Thymus (tissue), 11 donors: ENCODE data around the gene TELO2. TPM values are rescaled to one million over a fixed set of nuclear protein-coding genes. Genes with fewer than 3 reads are reported as not detected.

Source experiments
- DNase-seq, 9 donors: peaks; one replicate each; pipeline ENCODE4 v3.0.0-alpha.2; 2013; ENCODE audit warnings: low spot score in 9 of 9, low read depth in 6 of 9, missing footprints in 1 of 9
- H3K27ac ChIP-seq, 2 donors: one replicate each; pipeline ENCODE4 v1.5.1; 2013; ENCODE audit warnings: control low read depth in 1 of 2, low read depth in 1 of 2, low read length in 1 of 2, mild to moderate bottlenecking in 1 of 2, moderate library complexity in 1 of 2
- H3K27me3 ChIP-seq, 2 donors: one replicate each; pipeline ENCODE4 v1.5.1; 2013; ENCODE audit warnings: low read length in 1 of 2; ENCODE audit not compliant: control insufficient read depth in 2 of 2, insufficient read depth in 1 of 2
- H3K36me3 ChIP-seq, 2 donors: one replicate each; pipeline ENCODE4 v1.5.1; 2013; ENCODE audit warnings: low read length in 1 of 2, mild to moderate bottlenecking in 1 of 2, moderate library complexity in 1 of 2; ENCODE audit not compliant: control insufficient read depth in 2 of 2, insufficient read depth in 2 of 2
- H3K4me1 ChIP-seq, 2 donors: one replicate each; pipeline ENCODE4 v1.5.1; 2013; ENCODE audit warnings: low read length in 2 of 2; ENCODE audit not compliant: control insufficient read depth in 2 of 2, insufficient read depth in 2 of 2
- H3K4me3 ChIP-seq, 2 donors: one replicate each; pipeline ENCODE4 v1.5.1; 2013; ENCODE audit warnings: low read length in 2 of 2, control low read depth in 1 of 2, mild to moderate bottlenecking in 1 of 2
- H3K9me3 ChIP-seq, 2 donors: one replicate each; pipeline ENCODE4 v1.5.1; 2013; ENCODE audit warnings: low read length in 1 of 2, mild to moderate bottlenecking in 1 of 2; ENCODE audit not compliant: control insufficient read depth in 2 of 2, insufficient read depth in 1 of 2
- WGBS: extraction: QIAGEN DNeasy Blood & Tissue Kit; methylation state at CpG from one replicate; pipeline ENCODE4 v1.1.7; 2013; 5-methylcytosine and 5-hydroxymethylcytosine counted together
- polyA plus RNA-seq: library from polyadenylated mRNA; stranded (reverse); fragments of 200-250 nt; gene quantifications from one replicate; pipeline ENCODE4 v1.2.3, GENCODE V29; 2013
- total RNA-seq: library from RNA; stranded (reverse); fragments of 120-200 nt; gene quantifications from one replicate; pipeline ENCODE4 v1.2.4, GENCODE V29; 2013
- donor health status: healthy.

TELO2 gene
- total and polyA plus RNA-seq, 2 donors = 14.0 to 97.4 TPM

DNA sequence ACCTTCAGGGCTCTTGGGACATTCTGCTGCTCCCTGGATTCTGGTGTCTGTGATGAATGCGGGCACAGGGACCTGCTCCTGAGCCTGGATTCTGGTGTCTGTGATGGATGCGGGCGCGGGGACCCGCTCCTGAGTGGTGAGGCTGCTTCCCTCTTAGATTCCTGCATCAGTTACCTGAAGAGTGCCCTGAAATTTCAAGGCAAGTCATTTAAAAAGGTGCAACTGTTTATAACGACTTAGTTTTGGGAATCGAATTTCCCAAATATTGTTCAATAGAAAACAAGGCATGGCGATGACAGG lies 47.3 kb downstream of the TELO2 start:
- peaks cover 11% of the 10 kb centered on the region in 2 donors for H3K36me3 ChIP-seq
- peaks cover 3 to 28% of the 10 kb centered on the region in 2 donors for H3K4me1 ChIP-seq
- H3K4me3 ChIP-seq = no peak overlapping the region
- no peak for DNase-seq
- H3K9me3 ChIP-seq = peaks cover 0 to 8% of the 10 kb centered on the region in 2 donors
- 98% methylated on average over 8 of the region's 8 CpGs for WGBS
- no peak overlapping the region for H3K27ac ChIP-seq
- H3K27me3 ChIP-seq = no peaks in the 10 kb centered on the region

DNA sequence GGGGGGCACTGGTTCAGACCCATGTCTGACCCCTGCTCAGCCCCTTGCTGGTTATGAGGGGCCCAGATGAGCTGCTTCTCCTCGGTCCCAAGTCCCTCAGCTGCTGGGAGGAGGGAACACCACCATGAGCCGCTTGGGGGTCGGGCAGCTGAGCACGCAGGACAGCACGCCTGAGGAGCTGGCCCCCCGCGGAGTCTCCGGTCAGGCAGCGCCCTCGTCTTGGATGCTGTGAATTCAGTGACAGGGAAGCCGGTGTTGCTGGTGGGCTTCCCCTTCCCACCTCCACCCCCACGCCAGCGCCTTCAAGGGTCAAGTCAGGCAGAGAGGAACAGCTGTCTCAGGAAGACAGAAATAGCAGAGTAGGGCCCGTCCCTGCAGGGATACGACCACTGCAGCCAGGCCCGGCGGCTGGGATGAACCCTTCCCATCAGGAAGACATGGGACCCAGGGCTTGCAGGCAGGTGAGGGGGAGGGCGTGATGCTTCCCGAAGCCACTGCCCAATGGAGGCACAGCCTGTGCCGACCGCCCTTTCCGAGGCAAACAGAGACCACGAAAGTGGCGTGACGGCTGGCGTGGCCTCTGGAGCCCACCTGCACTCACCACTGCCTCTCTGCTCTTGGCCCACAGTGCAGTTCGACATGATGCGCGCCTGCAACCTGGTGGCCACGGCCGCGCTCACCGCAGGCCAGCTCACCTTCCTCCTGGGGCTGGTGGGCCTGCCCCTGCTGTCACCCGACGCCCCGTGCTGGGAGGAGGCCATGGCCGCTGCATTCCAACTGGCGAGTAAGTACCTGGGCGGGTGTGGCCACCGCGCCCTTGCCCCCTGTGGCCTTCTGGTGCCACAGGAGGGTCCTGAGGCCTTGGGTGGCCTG lies 48.4 kb downstream of the TELO2 start:
- peaks cover 11 to 13% of the 10 kb centered on the region in 2 donors for H3K36me3 ChIP-seq
- no peak overlapping the region for H3K27ac ChIP-seq
- DNase-seq = no peak
- 95% methylated on average over 41 of the region's 41 CpGs for WGBS
- no peaks in the 10 kb centered on the region for H3K9me3 ChIP-seq
- no peaks in the 10 kb centered on the region for H3K27me3 ChIP-seq
- no peak overlapping the region for H3K4me3 ChIP-seq
- peaks cover 3 to 28% of the 10 kb centered on the region in 2 donors for H3K4me1 ChIP-seq

DNA sequence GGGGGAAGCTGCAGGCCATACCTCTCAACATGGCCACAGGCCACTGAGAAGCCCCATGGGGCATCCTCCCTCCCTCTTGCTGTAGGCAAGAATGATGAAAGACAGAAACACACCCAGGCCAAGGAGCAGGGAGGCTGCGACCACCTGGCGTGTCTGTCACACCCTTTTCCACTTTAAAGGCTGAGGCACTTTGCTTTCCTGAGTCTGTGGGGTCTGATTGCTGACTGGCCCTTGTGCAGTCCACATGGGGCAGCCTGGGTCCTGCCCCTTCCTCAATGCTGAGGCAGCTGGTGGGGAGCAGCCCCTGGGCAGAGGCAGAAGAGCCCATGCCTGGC lies 49.0 kb downstream of the TELO2 start:
- DNase-seq = no peak
- WGBS = 89% methylated on average over 2 of the region's 2 CpGs
- Histone ChIP-seq H3K36me3 (peaks cover 11 to 15% of the 10 kb centered on the region in 2 donors), H3K4me3 (no peak overlapping the region), H3K27ac (no peak overlapping the region), H3K27me3 (no peaks in the 10 kb centered on the region), H3K9me3 (no peaks in the 10 kb centered on the region), H3K4me1 (peaks cover 3 to 25% of the 10 kb centered on the region in 2 donors)

DNA sequence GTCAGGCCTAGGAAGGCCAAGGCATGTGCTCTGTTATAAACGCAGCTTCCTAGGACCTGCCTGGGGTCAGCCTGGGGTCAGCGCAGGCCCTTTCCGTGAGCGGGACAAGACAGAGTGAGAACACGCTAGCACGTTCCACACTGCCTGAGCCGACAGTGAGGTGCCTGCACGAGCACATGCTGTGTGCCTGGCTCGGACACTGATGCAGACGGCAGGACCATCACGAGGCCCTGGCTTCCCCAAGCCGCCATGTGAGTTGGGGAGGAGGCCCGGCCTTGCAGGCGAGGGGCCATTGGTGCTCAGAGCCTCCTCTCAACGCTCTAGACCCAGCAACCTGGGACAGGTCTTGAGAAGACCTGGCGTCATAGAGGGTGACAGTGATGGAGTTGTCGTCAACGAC lies 49.4 kb downstream of the TELO2 start:
- H3K4me3 ChIP-seq = no peak overlapping the region
- no peak for DNase-seq
- peaks cover 11 to 15% of the 10 kb centered on the region in 2 donors for H3K36me3 ChIP-seq
- no peaks in the 10 kb centered on the region for H3K9me3 ChIP-seq
- H3K27ac ChIP-seq = no peak overlapping the region
- no peaks in the 10 kb centered on the region for H3K27me3 ChIP-seq
- peaks cover 3 to 23% of the 10 kb centered on the region in 2 donors for H3K4me1 ChIP-seq
- 97% methylated on average over 18 of the region's 18 CpGs for WGBS

DNA sequence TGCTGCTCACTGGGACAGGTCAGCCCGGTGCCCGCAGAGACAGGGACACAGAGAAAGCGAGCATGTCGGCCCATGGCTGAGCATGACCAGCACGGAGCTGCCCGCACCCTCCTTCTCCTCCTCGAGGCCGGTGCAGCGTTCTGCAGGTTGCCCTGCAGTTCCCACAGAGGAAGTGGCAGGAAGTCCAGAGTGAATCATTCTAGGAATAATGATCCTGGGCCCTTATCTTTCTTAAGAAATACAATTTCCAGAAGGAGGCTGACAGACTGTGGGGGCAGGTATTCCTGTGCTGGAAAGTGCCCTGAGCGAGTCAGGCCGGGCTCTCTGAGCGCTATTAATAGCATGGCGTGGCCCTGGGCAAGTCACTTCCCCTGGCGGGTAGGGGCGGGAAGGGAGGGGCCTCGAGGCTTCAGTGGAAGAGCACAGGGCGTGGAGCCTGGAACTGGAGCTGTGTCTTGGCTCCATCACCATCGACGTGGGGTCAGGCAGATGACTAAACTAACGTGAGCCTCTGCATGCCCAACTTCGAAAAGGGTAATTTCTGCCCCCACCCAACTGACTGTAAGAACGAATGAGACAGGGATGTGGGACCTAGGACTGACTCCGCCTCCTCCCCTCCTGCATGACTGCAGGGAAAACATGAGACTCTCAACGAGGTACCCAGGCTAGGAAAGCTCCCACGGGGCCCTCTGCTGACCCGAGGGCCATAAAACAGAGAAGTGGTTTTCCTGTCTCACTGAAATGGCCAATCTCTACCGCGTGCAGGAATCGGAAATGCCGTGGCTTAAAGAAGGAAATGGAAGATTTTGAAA lies 50.1 kb downstream of the TELO2 start:
- H3K9me3 ChIP-seq = no peaks in the 10 kb centered on the region
- WGBS = 42% methylated on average over 30 of the region's 30 CpGs
- H3K4me1 ChIP-seq = peaks cover under 1 to 18% of the 10 kb centered on the region in 2 donors
- peaks cover 11 to 15% of the 10 kb centered on the region in 2 donors for H3K36me3 ChIP-seq
- H3K27ac ChIP-seq = peak overlapping the region; percentile 25 to 43
- H3K27me3 ChIP-seq = no peaks in the 10 kb centered on the region
- DNase-seq = peak in 1 of 9 donors; percentile 34
- no peak overlapping the region for H3K4me3 ChIP-seq

DNA sequence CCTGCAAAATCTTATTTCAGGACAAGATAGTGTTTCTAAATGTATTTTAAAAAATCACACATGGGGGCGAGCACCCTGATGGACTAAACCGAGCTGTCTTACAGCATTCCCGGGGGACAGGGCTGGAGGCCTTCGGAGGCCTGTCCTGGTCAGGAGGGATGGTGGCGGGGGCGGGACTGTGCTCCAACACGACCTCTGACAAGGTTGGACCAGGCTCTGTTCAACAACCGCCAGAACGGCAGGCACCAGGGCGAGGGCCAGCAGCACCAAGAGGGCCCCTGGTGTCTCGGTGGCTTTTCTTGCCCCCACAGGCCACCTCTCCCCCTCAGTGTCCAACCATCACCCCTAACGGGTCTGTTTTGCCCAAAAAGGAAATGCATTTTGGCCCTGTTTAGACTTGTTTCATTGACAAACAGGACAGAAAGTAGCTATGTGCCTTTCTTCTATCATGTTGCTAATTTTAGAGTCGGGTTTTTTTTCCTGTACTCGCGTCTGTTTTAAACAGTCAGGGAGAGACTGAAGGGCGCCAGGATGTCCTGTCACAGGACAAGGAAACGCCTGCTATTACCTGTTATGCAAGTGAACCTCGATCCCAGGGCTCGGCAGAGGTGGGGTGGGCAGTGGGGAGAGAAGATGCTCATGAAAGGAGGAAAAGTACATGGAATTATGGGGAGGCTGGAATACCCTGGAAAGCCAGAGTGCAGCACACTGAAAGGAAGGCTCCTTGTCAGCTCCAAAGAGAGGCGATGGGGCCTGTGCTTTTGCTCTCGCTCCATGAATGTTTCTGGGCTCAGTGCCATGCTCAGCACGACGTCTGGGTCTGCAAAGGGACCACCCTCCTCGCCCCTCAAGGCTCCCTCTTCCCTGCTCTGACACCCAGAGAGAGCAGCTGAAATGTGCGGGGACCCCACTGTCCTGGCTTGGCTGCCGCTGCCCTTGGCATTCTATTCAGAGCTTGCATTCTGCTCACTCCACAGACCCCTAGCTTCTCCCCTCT lies 52.2 kb downstream of the TELO2 start:
- peak in 1 of 9 donors; percentile 13 for DNase-seq
- WGBS = 60% methylated on average over 26 of the region's 26 CpGs
- H3K27ac ChIP-seq = peak overlapping the region; percentile 33 to 56

DNA sequence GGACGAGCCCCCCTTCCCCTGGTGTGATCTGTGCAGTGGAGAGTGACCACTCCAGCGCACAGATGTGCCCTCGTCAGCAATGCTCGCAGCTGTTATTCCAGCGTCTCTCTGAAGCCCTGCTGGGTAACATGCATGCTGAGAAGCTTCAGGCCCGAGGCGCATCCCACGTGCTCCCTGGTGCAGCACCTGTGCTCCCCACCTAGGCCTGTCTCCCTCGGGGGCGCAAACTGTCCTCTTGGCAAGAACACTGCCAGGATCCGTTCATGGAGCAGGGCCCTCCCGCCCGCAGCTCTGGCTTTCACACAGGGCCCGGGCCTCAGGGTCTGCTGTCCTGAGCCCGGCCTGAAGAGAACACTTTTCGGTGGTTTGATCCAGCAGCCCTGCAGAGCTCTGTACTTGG lies 53.3 kb downstream of the TELO2 start:
- Histone ChIP-seq H3K27ac (no peak overlapping the region), H3K4me1 (peaks cover 0 to 15% of the 10 kb centered on the region in 2 donors), H3K27me3 (no peaks in the 10 kb centered on the region), H3K36me3 (peaks cover 16 to 18% of the 10 kb centered on the region in 2 donors), H3K9me3 (no peaks in the 10 kb centered on the region), H3K4me3 (no peak overlapping the region)
- 96% methylated on average over 16 of the region's 16 CpGs for WGBS
- no peak for DNase-seq

More for the DNA sequence above, 52.2 kb downstream of the TELO2 start:
- no peaks in the 10 kb centered on the region for H3K27me3 ChIP-seq
- no peaks in the 10 kb centered on the region for H3K9me3 ChIP-seq
- H3K4me1 ChIP-seq = peaks cover 0 to 15% of the 10 kb centered on the region in 2 donors
- H3K4me3 ChIP-seq = no peak overlapping the region
- H3K36me3 ChIP-seq = peaks cover 11 to 15% of the 10 kb centered on the region in 2 donors

DNA sequence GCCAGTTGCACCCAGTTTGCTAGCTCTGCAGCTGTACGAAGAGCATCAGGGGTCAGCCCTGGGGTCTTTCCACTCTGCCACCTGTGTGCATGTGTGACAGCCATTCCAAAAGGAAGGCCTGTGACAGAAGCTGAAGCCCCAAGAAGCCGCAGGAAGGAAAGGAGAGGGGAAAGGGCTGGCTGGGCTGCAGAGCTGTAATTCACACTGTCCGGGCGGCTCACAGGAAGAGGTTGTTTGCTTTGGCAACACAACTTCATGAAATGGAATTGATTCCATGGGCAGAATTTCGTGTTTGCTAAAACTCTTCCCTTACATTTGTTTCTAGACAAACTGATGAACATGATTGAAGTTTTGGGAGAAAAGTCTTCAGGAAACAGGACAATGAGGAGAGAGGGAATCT lies 55.1 kb downstream of the TELO2 start:
- Histone ChIP-seq H3K27me3 (no peaks in the 10 kb centered on the region), H3K9me3 (no peaks in the 10 kb centered on the region), H3K4me1 (peaks cover 0 to 15% of the 10 kb centered on the region in 2 donors), H3K36me3 (peaks cover 9 to 14% of the 10 kb centered on the region in 2 donors), H3K27ac (no peak overlapping the region), H3K4me3 (no peak overlapping the region)
- WGBS = 85% methylated on average over 5 of the region's 5 CpGs
- no peak for DNase-seq
